GM12878 (cell line): ENCODE data around the gene PAK5. TPM values are rescaled to one million over a fixed set of nuclear protein-coding genes. Genes with fewer than 3 reads are reported as not detected.

Experiments
- ATAC-seq: fragments of 200-7000 bp; cut with Tn5 transposase; 3 replicates; pipeline ENCODE4 v1.9.1; 2020; ENCODE audit warnings: mild to moderate bottlenecking, moderate library complexity
- BruUV-seq: library from RNA; stranded (reverse); fragments of 400-500 nt; replicated peaks from 2 replicates; lab custom pipeline; 2021; lab: Mats Ljungman, UMichigan
- CTCF ChIA-PET: fragments of 300-600 bp; sonication (Branson Sonifier 250); formaldehyde crosslinking; extraction: SDS; loops from one replicate; lab custom pipeline; 2021; ENCODE audit warnings: inconsistent platforms; lab: Yijun Ruan, JAX
- POLR2A ChIA-PET: fragments of 350-600 bp; formaldehyde crosslinking; extraction: SDS; loops from one replicate; lab custom pipeline; 2021; ENCODE audit warnings: inconsistent platforms; lab: Charles Lee
- RAD21 ChIA-PET: fragments of 300-600 bp; sonication (Branson Sonifier 250); formaldehyde crosslinking; loops from one replicate; lab custom pipeline; 2023; ENCODE audit warnings: antibody characterized with exemption; ENCODE audit not compliant: unreplicated experiment; lab: Charles Lee
- SMC1A ChIA-PET: fragments of 300-600 bp; sonication (Branson Sonifier 250); formaldehyde crosslinking; loops from one replicate; lab custom pipeline; 2023; ENCODE audit not compliant: unreplicated experiment, uncharacterized antibody; lab: Charles Lee
- DNase-seq: peaks from one replicate; pipeline ENCODE4 v3.0.0-alpha.2; 2011; ENCODE audit warnings: low read depth, low spot score
- FAIRE-seq: peaks from 3 replicates; lab custom pipeline; 2011; peaks lifted over from hg19 to GRCh38; lab: Jason Lieb, UNC
- H2AFZ ChIP-seq: 2 replicates; pipeline ENCODE4 v1.6.0; 2011; ENCODE audit warnings: low read depth, low read length, control low read depth; ENCODE audit not compliant: control insufficient read depth
- H3K27ac ChIP-seq: 2 replicates; pipeline ENCODE4 v1.5.1; 2011; ENCODE audit warnings: control low read depth; ENCODE audit not compliant: control insufficient read depth, insufficient read depth
- H3K27me3 ChIP-seq, 2 experiments: replicated peaks in 1 of 2; 2 replicates each; pipeline versions ENCODE4 v1.6.0 to v1.6.1; 2011; ENCODE audit warnings: low read length in 1 of 2; ENCODE audit not compliant: control insufficient read depth in 2 of 2, insufficient read depth in 2 of 2
- H3K36me3 ChIP-seq, 2 experiments: 2 replicates each; pipeline ENCODE4 v1.5.1; 2011; ENCODE audit warnings: low read length in 1 of 2; ENCODE audit not compliant: control insufficient read depth in 2 of 2, insufficient read depth in 2 of 2
- H3K4me1 ChIP-seq: 2 replicates; pipeline ENCODE4 v1.6.1; 2011; ENCODE audit warnings: mild to moderate bottlenecking, low read length, moderate library complexity, mixed read lengths; ENCODE audit not compliant: control insufficient read depth, insufficient read depth
- H3K4me2 ChIP-seq: 2 replicates; pipeline ENCODE4 v1.6.0; 2011; ENCODE audit warnings: control low read depth; ENCODE audit not compliant: control insufficient read depth, insufficient read depth
- H3K4me3 ChIP-seq: fragments of 200-600 bp; sonication (generic); 2 replicates; pipeline ENCODE4 v1.5.1; 2016
- H3K79me2 ChIP-seq: 2 replicates; pipeline ENCODE4 v1.6.0; 2011; ENCODE audit warnings: low read length; ENCODE audit not compliant: control insufficient read depth, insufficient read depth
- H3K9ac ChIP-seq: 2 replicates; pipeline ENCODE4 v1.8.0; 2011; ENCODE audit warnings: low read length, control low read depth, mixed read lengths; ENCODE audit not compliant: control insufficient read depth, insufficient read depth
- H3K9me3 ChIP-seq: replicated peaks from 3 replicates; pipeline ENCODE4 v1.5.1; 2011; ENCODE audit warnings: mild to moderate bottlenecking, low read length; ENCODE audit not compliant: control insufficient read depth, insufficient read depth
- H4K20me1 ChIP-seq: 2 replicates; pipeline ENCODE4 v1.6.0; 2011; ENCODE audit not compliant: control insufficient read depth, insufficient read depth
- BCL11A ChIP-seq: IDR thresholded peaks from 2 replicates; pipeline ENCODE4 v1.6.1; 2011; ENCODE audit warnings: low read depth, low read length
- CHD1 ChIP-seq: IDR thresholded peaks from 2 replicates; pipeline ENCODE4 v1.6.1; 2012; ENCODE audit warnings: low read depth, low read length, improper control_type of control experiment
- DPF2 ChIP-seq: fragments of 450-650 bp; IDR thresholded peaks from 2 replicates; pipeline ENCODE4 v1.6.1; 2017; ENCODE audit warnings: mild to moderate bottlenecking
- FOS ChIP-seq: IDR thresholded peaks from 3 replicates; pipeline ENCODE4 v1.6.1; 2011; ENCODE audit warnings: borderline replicate concordance; ENCODE audit not compliant: insufficient read length; ENCODE audit errors: extremely low read depth
- MTA2 ChIP-seq: fragments of 450-650 bp; IDR thresholded peaks from 2 replicates; pipeline ENCODE4 v1.6.1; 2016; ENCODE audit warnings: low read depth, mild to moderate bottlenecking, moderate library complexity
- MTA3 ChIP-seq: IDR thresholded peaks from 2 replicates; pipeline ENCODE4 v1.6.1; 2012; ENCODE audit warnings: low read length, inconsistent platforms, borderline replicate concordance
- PAX5 ChIP-seq: IDR thresholded peaks from 2 replicates; pipeline ENCODE4 v1.6.1; 2011; ENCODE audit warnings: low read depth, low read length, borderline replicate concordance
- POLR2AphosphoS5 ChIP-seq: IDR thresholded peaks from 2 replicates; pipeline ENCODE4 v1.6.1; 2011; ENCODE audit warnings: mild to moderate bottlenecking, low read length, inconsistent platforms
- RB1 ChIP-seq: fragments of 450-650 bp; formaldehyde crosslinking; IDR thresholded peaks from 2 replicates; pipeline ENCODE4 v1.6.1; 2017; ENCODE audit warnings: mild to moderate bottlenecking, borderline replicate concordance
- SUPT20H ChIP-seq: IDR thresholded peaks from 2 replicates; pipeline ENCODE4 v1.6.1; 2011; ENCODE audit warnings: low read depth, mild to moderate bottlenecking, low read length, moderate library complexity, borderline replicate concordance; ENCODE audit not compliant: control insufficient read depth
- WGBS: methylation state at CpG from one replicate; pipeline ENCODE4 v1.1.6; 2016; ENCODE audit warnings: low lambda C conversion rate; ENCODE audit not compliant: insufficient replicate concordance, insufficient coverage; ENCODE audit errors: missing lambda C conversion rate; 5-methylcytosine and 5-hydroxymethylcytosine counted together
- in situ Hi-C: fragments of 300-500 bp; cut with MboI; formaldehyde crosslinking; loops from 9 replicates; pipeline ENCODE4 v1.14.3; 2018; ENCODE audit warnings: mixed read lengths
- intact Hi-C: fragments of 100-400 bp; cut with micrococcal nuclease; formaldehyde crosslinking; loops from one replicate; pipeline ENCODE4 v1.14.2; 2022; ENCODE audit not compliant: unreplicated experiment
- polyA plus RNA-seq, 11 experiments: library from polyadenylated mRNA; depleted of rRNA in 4 of 11; unstranded in 6 of 11; stranded (reverse) in 5 of 11; fragments of >200 nt; fragmentation: Nextera tagmentation in 4 of 11; fragmentation: Illumina TruSeq in 1 of 11; extraction: Ambion mirVana in 4 of 11; extraction: Trizol in 1 of 11; gene quantifications; 1 replicate in 1 of 11; 2 replicates in 10 of 11; pipeline versions ENCODE4 v1.2.1 to v1.2.3, GENCODE V29; 2011 to 2016; ENCODE audit warnings: inconsistent platforms in 2 of 11, missing spikeins in 2 of 11, low read depth in 1 of 11
- total RNA-seq, 4 experiments: library from RNA; depleted of rRNA in 3 of 4; stranded (reverse); fragments of >200 nt in 3 of 4; fragmentation: Illumina TruSeq in 1 of 4; extraction: Trizol in 1 of 4; gene quantifications; 2 replicates each; pipeline versions ENCODE4 v1.2.1 to v1.2.3, GENCODE V29; 2013 to 2021
- TF ChIP-seq, protein P1 (sequence below): fragments of 450-650 bp; IDR thresholded peaks from 2 replicates; pipeline ENCODE4 v1.6.1; 2016; ENCODE audit warnings: mild to moderate bottlenecking
- TF ChIP-seq, protein P2 (sequence below): IDR thresholded peaks from 2 replicates; pipeline ENCODE4 v1.6.1; 2011; ENCODE audit warnings: low read depth, mild to moderate bottlenecking, low read length, moderate library complexity, borderline replicate concordance; ENCODE audit errors: extremely low read depth
- TF ChIP-seq, protein P3 (sequence below): fragments of 450-650 bp; formaldehyde crosslinking; IDR thresholded peaks from 2 replicates; pipeline ENCODE4 v1.5.0; 2022; ENCODE audit warnings: mild to moderate bottlenecking, missing genetic modification characterization
- TF ChIP-seq, protein P4 (sequence below): IDR thresholded peaks from 2 replicates; pipeline ENCODE4 v1.6.1; 2012; ENCODE audit warnings: low read depth, low read length, improper control_type of control experiment

The PAK5 gene
- total and polyA plus RNA-seq, 10 of the 15 experiments (the other 5 are each of a cell fraction or from before 2014, with no cell fraction given), result not detected

DNA sequence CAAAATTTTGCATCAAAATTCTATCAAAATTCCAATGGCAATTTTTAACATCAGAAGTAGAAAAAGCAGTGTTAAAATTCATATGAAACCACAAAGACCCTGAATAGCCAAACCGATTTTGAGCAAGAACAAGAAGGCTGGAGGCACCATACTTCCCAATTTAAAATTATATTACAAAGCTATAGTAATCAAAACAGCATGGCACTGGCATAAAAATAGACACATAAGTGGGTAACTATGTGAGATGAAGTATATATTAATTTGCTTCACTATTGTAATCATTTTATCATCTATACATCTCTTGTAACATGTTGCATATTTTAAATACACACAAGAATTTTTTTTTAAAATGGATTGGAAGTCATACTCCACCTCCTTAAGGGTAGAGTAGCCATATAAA is 77.4 kb downstream of the PAK5 start:
- no peak for FAIRE-seq
- intact Hi-C loops, result no loop called here

DNA sequence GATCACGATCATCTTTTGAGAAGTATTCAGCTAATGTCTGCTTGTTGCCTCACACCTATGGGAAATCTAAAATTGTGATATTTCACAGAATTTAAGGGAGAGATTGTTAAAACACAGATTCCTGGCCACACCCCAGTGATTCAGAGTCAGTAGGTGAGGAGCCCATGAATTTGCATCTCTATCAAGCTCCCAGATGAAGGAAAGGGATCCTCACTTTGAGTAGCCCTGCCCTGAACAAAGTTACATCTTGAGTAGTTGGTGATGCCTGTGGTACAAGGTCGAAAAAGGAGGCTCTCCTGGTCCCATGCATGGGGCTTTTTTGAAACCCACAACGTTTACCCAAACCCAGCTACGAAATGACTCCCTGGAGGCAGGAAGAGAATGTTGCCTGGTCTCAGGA is 79.5 kb downstream of the PAK5 start:
- H2AFZ ChIP-seq, result no peak overlapping the region
- ChIA-PET CTCF (no interaction called here), RAD21 (no interaction called here), SMC1A (no interaction called here), POLR2A (no interaction called here)
- no peak overlapping the region for H3K4me2 ChIP-seq
- FAIRE-seq (no peak), ATAC-seq (no peak), DNase-seq (no peak)
- H3K27me3 ChIP-seq, result no peaks in the 10 kb centered on the region
- no TSS peak for BruUV-seq
- H3K36me3 ChIP-seq, result no peaks in the 10 kb centered on the region
- intact Hi-C loops (no loop called here), in situ Hi-C loops (no loop called here)
- H3K79me2 ChIP-seq, result no peaks in the 10 kb centered on the region
- no peaks in the 10 kb centered on the region for H3K4me1 ChIP-seq
- no peaks in the 10 kb centered on the region for H4K20me1 ChIP-seq
- no peak overlapping the region for H3K27ac ChIP-seq
- no peaks in the 10 kb centered on the region for H3K9me3 ChIP-seq
- H3K9ac ChIP-seq, result no peak overlapping the region
- 0% methylated on average over 4 of the region's 4 CpGs for WGBS
- no peak overlapping the region for H3K4me3 ChIP-seq
- TF ChIP-seq, protein P1, sequence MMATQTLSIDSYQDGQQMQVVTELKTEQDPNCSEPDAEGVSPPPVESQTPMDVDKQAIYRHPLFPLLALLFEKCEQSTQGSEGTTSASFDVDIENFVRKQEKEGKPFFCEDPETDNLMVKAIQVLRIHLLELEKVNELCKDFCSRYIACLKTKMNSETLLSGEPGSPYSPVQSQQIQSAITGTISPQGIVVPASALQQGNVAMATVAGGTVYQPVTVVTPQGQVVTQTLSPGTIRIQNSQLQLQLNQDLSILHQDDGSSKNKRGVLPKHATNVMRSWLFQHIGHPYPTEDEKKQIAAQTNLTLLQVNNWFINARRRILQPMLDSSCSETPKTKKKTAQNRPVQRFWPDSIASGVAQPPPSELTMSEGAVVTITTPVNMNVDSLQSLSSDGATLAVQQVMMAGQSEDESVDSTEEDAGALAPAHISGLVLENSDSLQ, result no peak
- TF ChIP-seq DPF2 (no peak), MTA3 (no peak), PAX5 (no peak), MTA2 (no peak), POLR2AphosphoS5 (no peak), FOS (no peak), RB1 (no peak)
- TF ChIP-seq, protein P2, sequence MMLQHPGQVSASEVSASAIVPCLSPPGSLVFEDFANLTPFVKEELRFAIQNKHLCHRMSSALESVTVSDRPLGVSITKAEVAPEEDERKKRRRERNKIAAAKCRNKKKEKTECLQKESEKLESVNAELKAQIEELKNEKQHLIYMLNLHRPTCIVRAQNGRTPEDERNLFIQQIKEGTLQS, result no peak
- TF ChIP-seq, protein P3, sequence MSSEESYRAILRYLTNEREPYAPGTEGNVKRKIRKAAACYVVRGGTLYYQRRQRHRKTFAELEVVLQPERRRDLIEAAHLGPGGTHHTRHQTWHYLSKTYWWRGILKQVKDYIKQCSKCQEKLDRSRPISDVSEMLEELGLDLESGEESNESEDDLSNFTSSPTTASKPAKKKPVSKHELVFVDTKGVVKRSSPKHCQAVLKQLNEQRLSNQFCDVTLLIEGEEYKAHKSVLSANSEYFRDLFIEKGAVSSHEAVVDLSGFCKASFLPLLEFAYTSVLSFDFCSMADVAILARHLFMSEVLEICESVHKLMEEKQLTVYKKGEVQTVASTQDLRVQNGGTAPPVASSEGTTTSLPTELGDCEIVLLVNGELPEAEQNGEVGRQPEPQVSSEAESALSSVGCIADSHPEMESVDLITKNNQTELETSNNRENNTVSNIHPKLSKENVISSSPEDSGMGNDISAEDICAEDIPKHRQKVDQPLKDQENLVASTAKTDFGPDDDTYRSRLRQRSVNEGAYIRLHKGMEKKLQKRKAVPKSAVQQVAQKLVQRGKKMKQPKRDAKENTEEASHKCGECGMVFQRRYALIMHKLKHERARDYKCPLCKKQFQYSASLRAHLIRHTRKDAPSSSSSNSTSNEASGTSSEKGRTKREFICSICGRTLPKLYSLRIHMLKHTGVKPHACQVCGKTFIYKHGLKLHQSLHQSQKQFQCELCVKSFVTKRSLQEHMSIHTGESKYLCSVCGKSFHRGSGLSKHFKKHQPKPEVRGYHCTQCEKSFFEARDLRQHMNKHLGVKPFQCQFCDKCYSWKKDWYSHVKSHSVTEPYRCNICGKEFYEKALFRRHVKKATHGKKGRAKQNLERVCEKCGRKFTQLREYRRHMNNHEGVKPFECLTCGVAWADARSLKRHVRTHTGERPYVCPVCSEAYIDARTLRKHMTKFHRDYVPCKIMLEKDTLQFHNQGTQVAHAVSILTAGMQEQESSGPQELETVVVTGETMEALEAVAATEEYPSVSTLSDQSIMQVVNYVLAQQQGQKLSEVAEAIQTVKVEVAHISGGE (CRISPR knock-in tag), result no peak
- TF ChIP-seq, protein P4, sequence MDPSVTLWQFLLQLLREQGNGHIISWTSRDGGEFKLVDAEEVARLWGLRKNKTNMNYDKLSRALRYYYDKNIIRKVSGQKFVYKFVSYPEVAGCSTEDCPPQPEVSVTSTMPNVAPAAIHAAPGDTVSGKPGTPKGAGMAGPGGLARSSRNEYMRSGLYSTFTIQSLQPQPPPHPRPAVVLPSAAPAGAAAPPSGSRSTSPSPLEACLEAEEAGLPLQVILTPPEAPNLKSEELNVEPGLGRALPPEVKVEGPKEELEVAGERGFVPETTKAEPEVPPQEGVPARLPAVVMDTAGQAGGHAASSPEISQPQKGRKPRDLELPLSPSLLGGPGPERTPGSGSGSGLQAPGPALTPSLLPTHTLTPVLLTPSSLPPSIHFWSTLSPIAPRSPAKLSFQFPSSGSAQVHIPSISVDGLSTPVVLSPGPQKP, result no peak

More for the DNA sequence above, 77.4 kb downstream of the PAK5 start:
- no peak for ATAC-seq
- Histone ChIP-seq H3K4me3 (no peak overlapping the region), H3K4me1 (no peaks in the 10 kb centered on the region), H3K79me2 (no peaks in the 10 kb centered on the region), H3K9ac (no peak overlapping the region), H3K27me3 (no peaks in the 10 kb centered on the region), H2AFZ (no peak overlapping the region), H3K36me3 (no peaks in the 10 kb centered on the region), H3K9me3 (no peaks in the 10 kb centered on the region), H3K4me2 (no peak overlapping the region), H4K20me1 (no peaks in the 10 kb centered on the region), H3K27ac (no peak overlapping the region)
- no TSS peak for BruUV-seq
- RAD21 ChIA-PET, result no interaction called here
- in situ Hi-C loops, result no loop called here
- SMC1A ChIA-PET, result no interaction called here
- 22% methylated on average over 1 of the region's 1 CpG for WGBS
- TF ChIP-seq CHD1 (no peak), SUPT20H (no peak), BCL11A (no peak)
- POLR2A ChIA-PET, result no interaction called here
- no peak for DNase-seq
- CTCF ChIA-PET, result no interaction called here
